NCI-H2171 treated with DMSO at 0.1 percent for 48 hours (cell line): ENCODE measurements around the gene HMCN1.
"Not testable (repeated sequence)": the region's sequence is repeated elsewhere in the genome, so short reads cannot be mapped to it uniquely, and the experiment has no call there.

Experiments
- DNase-seq: peaks from one replicate; lab custom pipeline; 2025; lab: John Stamatoyannopoulos, UW

Gene HMCN1

GRCh38 chr1:186206048-186206570, 471.9 kb downstream of the HMCN1 start:
- DNase-seq: no peak

DNA sequence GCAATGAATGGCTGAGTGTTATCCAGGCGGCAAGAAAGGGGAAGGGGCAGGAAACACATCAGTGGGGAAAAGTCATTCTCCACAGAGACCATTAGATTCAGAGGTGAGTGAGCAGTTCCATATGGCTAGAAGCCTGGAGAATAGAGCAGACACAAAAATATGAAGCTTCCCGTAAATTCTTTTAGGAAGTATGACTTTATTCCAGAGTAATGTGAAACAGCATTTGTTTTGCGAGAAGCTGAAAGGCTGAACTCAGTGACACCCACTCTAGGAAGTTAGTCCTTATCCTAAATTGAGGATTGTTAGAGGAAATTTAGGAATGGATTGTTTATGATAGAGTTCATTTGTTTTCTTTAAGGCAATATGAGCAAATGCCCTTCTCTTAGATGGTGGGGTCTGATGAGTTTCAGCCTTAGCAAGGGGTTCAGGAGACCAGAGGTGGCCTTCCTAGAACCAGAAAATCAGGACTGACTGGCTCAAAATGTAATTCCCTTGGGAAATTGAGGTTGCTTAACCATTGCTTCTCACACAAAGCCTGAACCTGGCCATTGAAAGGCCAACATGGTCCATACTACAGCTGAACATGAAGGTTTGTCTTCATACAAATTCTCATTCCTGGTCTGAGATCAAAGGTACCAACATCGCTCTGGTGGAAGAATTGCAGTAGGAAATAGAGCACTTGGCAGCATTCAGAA, 473.3 kb downstream of the HMCN1 start:
- DNase-seq: no peak

- no peak for DNase-seq
Measured at GRCh38 chr1:186208405-186209129, 474.4 kb downstream of the HMCN1 start.

DNA sequence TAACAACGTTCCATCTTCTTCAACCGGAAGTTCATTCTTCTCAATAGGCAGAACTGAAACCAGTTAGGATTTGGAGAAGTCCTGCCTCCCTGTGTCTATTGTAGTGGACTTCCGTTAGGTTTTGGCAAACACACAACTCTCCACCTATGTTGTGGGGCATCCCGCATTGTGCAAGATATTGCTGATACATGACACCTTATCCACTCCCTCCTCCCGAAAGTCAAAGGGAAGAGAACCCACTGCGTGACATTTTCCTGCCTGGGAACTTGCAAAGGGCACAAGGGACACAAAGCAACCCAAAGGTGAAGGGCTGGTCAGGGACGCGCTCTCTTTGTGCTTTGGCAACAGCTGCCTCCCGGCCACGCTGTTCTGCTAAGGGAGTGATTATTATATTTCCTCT, 476.1 kb downstream of the HMCN1 start:
- no peak for DNase-seq

DNA sequence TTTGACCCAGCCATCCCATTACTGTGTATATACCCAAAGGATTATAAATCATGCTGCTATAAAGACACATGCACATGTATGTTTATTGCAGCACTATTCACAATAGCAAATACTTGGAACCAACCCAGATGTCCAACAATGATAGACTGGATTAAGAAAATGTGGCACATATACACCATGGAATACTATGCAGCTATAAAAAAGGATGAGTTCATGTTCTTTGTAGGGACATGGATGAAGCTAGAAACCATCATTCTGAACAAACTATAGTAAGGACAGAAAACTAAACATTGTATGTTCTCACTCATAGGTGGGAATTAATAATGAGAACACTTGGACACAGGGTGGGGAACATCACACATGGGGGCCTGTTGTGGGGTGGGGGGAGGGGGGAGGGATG, 477.4 kb downstream of the HMCN1 start:
- DNase-seq: not testable (repeated sequence)

GRCh38 chr1:186212568-186213224, 478.5 kb downstream of the HMCN1 start:
- DNase-seq: peak; percentile 79

- peak; percentile 18 for DNase-seq
Measured at GRCh38 chr1:186213225-186213607, 479.0 kb downstream of the HMCN1 start.

- no peak for DNase-seq
Measured at GRCh38 chr1:186214791-186215190, 480.6 kb downstream of the HMCN1 start.

GRCh38 chr1:186215636-186216035, 481.4 kb downstream of the HMCN1 start:
- DNase-seq: no peak

GRCh38 chr1:186218654-186219352, 484.6 kb downstream of the HMCN1 start:
- DNase-seq: no peak

- no peak for DNase-seq
Measured at GRCh38 chr1:186220067-186220466, 485.9 kb downstream of the HMCN1 start.

GRCh38 chr1:186220911-186221310, 486.7 kb downstream of the HMCN1 start:
- no peak for DNase-seq

GRCh38 chr1:186225096-186225495, 490.9 kb downstream of the HMCN1 start:
- no peak for DNase-seq

DNA sequence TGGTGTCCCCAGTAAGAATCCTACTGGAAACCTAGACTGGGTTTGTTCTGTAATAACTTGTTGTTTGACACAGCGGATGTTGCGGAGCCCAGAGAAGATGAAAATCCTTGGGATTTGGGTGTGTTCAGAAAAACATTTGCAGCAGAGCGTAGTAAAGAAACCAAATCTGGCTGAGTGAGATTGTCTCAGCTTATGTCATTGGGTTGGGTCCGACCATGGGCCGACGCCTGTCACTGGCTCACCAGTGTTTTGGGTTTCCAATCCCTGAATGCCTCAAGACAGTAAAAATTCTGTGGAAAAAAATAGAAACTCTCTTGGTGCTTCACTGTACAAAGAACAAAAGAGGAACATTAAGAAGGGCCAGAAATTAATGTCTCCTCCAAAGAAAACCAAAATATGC, 494.6 kb downstream of the HMCN1 start:
- no peak for DNase-seq

DNA sequence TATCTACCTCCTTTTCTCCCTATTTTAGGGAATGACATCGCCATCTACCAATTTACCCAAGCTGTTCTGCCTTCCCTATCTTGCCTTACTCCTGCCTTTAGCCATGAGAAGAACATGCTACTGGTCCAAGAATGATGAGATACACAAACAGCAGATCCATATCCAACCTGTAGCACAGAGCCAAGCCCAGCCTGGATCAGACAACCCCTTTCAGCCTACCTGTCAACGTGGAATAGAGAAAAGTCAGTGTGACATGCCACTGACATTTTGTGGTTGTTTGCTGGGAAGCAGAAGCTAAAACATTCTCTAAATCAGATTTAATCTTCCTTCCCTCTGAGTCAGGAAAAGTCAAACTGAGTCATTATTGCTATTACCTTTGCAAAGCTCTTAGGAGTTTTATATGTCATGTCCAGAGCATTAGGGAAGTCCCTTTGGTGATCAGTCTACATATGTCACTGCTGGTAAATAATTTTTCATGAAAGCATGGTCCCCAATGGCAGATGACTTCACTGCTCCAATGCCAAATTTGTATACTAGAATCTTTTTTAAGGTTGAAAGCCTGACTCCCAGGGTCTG, 497.8 kb downstream of the HMCN1 start:
- no peak for DNase-seq

DNA sequence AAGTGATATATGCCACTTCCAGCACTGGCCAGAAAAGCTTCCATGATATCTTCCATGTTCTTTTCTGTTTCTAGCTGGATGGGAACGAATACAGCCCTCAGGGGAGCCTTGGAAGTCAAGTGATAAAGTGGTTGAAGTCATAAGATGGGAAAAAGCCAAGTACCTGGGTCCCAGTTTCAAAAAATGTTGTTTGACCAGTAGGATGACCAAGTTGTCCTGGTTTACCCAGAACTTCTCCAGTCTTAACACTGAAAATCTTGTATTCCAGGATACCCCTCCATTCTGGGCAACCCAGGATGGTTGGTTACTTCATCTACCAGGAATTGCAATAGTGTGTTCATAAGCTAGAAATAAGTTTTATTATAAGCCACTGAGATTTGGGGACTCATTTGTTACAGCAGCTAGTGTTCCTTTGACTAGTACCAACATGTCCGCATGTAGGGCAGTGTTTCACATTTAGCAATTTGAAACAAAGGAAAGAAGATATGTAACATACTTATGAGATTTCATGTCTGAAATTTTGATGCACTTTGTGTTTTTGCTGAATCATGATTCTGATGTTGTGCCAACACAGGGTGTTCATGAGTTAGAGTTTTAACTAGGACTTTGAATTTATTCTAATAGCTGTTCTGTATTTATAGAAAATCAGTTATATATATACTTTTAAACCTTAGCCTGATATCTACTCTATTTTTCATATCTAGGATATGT, 500.9 kb downstream of the HMCN1 start:
- no peak for DNase-seq

DNA sequence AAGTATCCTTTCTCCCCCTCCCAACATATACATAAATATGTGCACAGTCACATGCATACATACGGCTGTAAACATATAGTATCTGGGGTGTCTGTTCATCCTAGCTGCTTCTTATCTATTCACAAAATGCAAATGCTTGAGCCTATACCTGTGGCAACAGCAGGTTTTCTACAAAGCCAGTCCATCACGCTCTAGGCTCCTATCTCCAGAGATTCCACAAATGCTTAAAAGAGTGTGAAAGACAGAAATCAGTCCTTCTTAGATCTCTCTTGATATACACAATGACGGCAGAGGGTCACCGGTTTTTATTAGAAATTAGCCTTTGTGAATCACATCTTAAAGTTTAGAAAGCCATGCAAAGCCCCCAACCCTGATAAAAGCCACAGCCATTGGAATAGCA, 501.5 kb downstream of the HMCN1 start:
- DNase-seq: no peak

DNA sequence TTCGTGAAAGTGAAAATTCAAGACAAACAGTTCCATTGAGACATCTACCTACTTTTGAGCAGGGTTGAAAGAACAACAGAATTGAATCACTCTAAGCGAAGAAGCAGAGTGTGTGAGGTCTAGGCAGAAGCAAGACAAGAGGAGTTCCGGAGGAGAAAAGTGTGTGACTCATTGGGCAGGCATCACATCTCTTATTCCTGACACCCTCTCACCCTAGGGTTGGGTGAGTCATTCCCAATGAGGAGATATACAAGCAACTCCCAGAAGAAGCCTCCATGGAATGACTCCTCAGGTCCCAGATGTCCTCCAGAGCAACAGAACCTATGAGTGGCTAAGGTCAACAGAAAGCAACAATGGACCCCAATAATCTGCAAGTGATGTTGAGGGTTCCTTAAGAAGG, 502.7 kb downstream of the HMCN1 start:
- no peak for DNase-seq

- DNase-seq: no peak
Measured at GRCh38 chr1:186239171-186239570, 505.0 kb downstream of the HMCN1 start.

DNA sequence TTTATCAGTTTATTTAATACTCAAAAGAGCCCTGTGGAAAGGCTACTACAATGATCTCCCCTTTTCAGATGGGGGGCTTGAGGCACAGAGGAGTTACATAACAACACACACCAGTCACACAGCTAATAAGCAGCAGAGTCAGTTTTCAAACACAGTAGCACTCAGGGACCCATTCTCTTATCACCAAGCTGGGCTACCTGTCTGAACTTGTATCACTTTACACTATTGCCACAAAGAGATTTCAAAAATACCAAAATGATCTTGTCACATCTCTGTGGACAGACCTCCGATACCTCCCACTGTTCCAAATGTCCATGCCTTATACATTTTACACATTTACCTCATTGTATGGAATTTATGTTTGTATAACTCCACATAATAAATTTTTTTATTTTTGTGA, 506.2 kb downstream of the HMCN1 start:
- no peak for DNase-seq
